ENCODE results near the gene TMPRSS12.
"Not testable (repeated sequence)": the region's sequence is repeated elsewhere in the genome, so short reads cannot be mapped to it uniquely, and the experiment has no call there.

TMPRSS12 gene

DNA sequence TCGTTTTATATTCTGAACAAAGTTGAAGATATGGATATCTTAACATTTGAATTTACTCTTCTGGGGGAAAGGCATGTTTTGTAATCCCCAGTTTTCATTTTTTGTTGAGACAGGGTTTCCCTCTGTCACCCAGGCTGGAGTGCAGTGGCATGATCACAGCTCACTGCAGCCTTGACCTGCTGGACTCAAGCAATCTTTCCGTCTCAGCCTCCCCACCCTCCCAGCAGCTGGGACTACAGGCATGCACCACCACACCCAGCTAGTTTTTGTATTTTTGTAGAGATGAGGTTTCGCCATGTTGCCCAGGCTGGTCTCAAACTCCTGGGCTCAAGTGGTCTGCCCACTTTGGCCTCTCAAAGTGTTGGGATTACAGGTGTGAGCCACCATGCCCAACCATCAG is 84.2 kb downstream of the TMPRSS12 start:
- not testable (repeated sequence) for DNase-seq (ENCODE audit: low read depth)

DNA sequence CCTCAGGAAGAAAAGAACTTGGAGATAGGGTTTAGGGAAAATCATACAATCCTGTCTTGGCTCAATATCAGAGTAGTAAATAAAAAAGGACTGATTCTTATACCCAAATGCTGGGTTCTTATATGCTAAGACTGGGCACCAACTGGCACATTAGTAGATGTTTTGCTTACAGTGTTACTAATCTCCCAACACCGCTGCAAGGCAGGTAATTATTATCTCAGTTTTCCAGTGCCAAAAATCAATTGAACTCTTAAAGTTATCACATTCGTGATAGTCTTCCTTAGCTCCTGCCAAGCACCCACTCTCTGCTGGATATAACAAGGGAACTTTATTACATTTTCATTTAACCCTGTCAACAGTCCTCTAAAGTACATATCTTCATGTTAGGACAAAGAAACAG is 84.6 kb downstream of the TMPRSS12 start:
- DNase-seq (ENCODE audit: low read depth) = no peak

DNA sequence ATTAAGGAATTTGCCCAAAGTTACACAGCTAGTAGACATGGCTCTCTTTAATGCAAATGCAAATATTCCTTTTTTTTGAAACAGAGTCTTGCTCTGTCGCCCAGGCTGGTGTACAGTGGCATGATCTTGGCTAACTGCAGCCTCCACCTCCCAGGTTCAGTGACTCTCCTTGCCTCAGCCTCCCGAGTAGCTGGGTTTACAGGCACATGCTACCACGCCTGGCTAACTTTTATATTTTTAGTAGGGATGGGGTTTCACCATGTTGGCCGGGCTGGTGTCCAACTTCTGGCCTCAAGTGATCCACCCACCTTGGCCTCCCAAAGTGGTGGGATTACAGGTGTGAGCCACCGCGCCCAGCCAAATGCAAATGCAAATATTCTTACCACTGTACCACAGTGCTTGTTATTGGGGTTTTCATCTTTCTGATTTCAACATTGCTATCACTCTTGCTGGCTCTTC is 85.1 kb downstream of the TMPRSS12 start:
- no peak for DNase-seq (ENCODE audit: low read depth)

DNA sequence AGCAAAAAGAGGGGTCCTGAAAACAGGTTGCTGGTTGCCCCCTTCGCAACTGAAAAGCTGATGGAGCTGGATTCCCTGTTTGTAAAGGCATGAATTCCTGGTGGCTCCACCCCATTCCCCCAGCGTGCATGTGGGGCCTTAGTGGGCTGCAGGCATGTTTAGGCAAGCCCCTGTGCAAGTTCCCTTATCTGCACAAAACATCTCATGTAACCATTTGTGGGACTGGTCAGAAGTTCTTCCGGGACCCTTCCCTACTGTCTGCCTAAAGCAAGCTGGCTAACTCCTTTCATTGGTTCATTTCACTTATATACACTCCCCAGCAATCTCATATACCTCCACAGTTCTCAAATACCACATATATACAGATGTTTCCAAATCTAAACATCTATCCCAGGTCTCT is 85.7 kb downstream of the TMPRSS12 start:
- no peak for DNase-seq (ENCODE audit: low read depth)

DNA sequence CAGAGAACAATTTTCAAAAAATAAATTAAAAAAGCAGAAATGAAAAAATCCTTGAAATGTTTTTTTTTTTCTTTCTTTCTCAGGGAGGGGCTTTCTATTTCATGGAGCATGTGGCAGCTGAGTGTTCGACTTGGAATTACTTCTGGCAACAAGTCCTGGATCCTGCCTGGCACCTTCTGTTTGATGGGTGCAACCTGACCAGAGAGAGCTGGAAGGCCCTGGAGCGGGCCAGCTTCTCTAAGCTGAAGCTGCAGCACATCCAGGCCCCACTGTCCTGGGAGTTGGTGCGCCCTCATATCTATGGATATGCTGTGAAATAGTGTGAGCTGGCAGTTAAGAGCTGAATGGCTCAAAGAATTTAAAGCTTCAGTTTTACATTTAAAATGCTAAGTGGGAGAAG is 87.1 kb downstream of the TMPRSS12 start:
- no peak for DNase-seq (ENCODE audit: low read depth)

DNA sequence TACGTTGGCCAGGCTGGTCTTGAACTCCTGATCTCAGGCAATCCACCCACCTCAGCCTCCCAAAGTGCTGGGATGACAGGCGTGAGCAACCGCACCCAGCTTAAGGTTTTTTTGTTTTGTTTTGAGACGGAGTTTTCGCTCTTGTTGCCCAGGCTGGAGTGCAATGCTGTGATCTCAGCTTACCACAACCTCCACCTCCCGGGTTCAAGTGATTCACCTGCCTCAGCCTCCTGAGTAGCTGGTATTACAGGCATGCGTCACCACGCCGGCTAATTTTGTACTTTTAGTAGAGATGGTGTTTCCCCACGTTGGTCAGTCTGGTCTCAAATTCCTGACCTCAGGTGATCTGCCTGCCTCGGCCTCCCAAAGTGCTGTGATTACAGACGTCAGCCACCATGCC is 87.8 kb downstream of the TMPRSS12 start:
- DNase-seq (ENCODE audit: low read depth) = not testable (repeated sequence)

DNA sequence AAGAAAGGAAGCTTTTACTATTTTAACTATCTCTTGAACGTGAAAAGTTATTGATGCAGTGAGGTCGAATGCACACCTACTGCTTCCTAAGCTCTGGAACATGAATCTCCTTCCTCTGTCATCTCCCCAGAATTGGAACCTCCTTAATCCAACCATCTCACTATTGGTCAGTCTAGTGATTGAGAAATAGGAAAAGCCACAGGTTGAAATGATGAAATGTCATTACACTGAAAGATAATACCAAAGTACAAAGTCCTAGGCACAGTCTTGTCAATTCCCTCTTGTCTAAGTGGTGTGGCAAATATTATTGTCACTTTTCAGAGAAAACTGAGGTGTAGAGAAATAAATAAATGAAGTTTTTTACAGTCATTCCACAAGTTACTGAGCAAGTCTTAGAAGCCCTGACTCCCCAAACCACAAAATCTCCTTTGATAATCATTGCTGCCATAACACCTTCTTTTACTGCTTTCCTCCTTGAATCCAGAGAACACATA is 90.1 kb downstream of the TMPRSS12 start:
- no peak for DNase-seq (ENCODE audit: low read depth)

DNA sequence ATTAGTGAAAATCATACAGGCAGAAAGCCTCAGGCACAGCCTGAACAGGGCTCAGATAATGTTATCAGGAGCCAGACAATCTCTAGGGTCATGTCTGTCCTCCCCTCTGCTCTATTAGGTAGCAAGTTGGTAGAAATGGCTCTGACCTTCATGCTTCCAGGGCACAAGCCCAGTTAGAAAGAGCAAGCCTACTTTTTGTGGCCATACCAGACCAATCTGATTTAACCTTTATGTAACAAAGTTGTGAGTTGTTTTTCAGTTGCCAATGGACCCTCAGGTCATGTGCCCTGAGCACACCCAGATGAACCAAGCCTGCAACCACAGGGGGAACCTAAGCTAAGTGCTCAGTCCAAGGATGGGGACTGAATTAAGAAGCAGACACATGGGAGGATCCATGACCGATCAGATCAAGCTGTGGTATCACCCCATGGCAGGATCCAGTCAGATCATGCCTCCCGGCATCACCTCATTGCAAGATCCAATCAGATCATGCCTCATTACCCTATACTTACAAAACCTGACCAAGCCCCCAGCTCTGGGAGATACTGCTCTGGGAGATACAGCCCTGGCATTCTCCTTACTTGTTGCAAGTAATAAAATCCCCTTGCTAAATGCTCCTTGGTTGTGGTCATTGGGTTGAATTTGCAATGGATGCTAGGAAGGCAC is 90.9 kb downstream of the TMPRSS12 start:
- no peak for DNase-seq (ENCODE audit: low read depth)

DNA sequence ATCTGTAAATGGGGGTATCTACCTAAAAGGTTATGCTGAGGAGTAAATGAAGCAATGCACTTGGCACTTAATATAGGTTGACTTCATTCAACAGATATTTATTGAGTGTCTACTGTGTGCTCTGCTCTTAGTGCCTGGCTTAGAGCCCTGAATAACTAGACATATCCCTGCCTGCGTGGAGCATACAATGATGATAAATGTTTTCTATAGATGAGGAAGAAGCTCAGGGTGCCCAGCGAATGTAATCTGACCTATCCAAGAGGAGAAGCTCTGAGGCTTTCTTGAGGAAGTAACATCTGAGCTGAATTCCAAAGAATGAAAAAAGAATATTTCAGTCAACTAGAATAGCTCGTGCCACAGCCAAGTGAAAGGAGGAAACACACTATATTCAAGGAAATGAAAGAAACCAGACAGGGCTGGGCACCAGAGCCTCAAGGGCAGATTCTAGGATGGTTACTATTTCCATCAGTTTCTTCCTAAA is 91.7 kb downstream of the TMPRSS12 start:
- DNase-seq (ENCODE audit: low read depth) = no peak

DNA sequence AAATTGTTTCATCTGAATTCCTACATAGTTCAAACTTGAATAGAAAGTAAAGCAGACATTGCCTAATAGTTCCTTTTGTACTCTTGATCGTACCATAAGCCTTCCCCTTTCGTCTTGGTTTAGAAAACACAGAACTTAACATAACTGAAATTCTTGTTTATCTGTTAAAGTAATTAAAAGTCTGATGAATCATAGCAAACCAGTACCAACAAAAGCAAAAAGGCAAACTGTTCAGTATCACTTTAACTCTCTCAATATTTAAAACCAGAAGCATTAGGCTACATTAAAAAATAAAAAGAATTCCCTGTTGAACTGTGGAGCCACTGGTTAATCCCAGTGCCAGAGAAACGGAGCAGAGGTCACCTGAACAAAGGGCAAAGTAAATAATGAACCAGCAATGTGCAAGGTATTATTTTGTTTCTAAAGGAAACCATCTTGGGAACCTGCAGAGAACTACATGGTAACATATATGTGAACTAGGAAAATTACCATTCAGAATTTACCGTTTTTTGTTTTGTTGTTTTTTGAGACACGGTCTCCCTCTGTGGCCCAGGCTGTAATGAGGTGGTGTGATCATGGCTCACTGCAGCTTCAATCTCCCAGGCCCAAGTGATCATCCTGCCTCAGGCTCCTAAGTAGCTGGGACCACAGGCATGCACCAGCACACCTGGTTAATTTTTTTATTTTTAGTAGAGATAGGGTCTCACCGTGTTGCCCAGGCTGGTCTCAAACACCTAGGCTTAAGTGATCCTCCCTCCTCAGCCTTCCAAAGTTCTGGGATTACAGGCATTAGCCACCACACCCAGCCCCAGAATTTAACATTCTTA is 92.5 kb downstream of the TMPRSS12 start:
- DNase-seq (ENCODE audit: low read depth) = no peak

DNA sequence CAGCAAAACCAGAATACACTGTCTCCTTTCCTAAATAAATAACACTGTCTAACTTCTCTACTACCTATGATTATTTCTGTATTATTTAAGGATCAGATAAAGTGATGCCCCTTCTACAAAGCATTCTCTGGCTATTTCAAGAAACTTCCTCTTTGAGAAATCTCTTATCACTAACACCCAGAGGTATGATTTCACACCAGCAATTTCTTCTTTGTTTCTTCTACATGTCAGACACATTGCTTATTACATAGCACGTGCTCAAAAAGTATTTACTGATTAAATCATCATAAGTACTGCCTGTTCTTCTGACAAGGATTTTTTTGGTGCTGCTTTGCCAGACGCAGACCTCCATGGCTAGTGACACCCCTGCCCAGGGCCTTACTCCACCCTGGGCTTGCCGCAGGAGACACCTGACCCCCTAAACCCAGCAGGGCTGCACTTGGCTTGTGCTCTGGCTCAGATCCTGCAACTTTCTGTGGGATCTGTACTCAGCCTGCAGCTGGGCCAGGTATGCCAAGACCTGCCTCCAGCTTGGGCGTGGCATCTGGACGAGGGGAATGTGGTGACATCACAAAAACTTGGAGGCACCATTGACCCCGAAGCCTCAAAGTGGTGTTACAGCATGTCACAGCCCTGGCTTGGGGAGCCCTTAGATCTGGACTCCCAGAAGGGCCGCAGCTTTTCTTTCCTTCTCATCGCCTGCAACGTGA is 94.2 kb downstream of the TMPRSS12 start:
- DNase-seq (ENCODE audit: low read depth) = no peak

Data from stimulated activated CD8-positive, alpha-beta memory T cell treated with anti-CD3 and anti-CD28 coated beads, Interleukin-7, amount 100 ng/mL, for 24 hours (primary cell).